ENCODE results near the gene MRPS27.

The MRPS27 gene

GRCh38 chr5:72358925-72359324, 38.9 kb upstream of the MRPS27 start:
- TF ChIP-seq TAF1 (IDR thresholded peaks at IDR 0.05; ENCODE audit: borderline replicate concordance, insufficient read depth, low read length) = no peak
- TF ChIP-seq, protein P1, sequence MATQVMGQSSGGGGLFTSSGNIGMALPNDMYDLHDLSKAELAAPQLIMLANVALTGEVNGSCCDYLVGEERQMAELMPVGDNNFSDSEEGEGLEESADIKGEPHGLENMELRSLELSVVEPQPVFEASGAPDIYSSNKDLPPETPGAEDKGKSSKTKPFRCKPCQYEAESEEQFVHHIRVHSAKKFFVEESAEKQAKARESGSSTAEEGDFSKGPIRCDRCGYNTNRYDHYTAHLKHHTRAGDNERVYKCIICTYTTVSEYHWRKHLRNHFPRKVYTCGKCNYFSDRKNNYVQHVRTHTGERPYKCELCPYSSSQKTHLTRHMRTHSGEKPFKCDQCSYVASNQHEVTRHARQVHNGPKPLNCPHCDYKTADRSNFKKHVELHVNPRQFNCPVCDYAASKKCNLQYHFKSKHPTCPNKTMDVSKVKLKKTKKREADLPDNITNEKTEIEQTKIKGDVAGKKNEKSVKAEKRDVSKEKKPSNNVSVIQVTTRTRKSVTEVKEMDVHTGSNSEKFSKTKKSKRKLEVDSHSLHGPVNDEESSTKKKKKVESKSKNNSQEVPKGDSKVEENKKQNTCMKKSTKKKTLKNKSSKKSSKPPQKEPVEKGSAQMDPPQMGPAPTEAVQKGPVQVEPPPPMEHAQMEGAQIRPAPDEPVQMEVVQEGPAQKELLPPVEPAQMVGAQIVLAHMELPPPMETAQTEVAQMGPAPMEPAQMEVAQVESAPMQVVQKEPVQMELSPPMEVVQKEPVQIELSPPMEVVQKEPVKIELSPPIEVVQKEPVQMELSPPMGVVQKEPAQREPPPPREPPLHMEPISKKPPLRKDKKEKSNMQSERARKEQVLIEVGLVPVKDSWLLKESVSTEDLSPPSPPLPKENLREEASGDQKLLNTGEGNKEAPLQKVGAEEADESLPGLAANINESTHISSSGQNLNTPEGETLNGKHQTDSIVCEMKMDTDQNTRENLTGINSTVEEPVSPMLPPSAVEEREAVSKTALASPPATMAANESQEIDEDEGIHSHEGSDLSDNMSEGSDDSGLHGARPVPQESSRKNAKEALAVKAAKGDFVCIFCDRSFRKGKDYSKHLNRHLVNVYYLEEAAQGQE (IDR thresholded peaks at IDR 0.05; ENCODE audit: insufficient read depth in 1 of 2, low read depth in 2 of 2, low read length in 2 of 2) = no peak
- no peak for TF ChIP-seq FOXP2 (optimal IDR thresholded peaks at IDR 0.05; ENCODE audit: borderline replicate concordance, extremely low read depth, extremely low read length, insufficient read depth)
- TF ChIP-seq SIN3A (IDR thresholded peaks at IDR 0.05; ENCODE audit: borderline replicate concordance, insufficient read depth, low read length) = no peak
- TF ChIP-seq POLR2AphosphoS5 (IDR thresholded peaks at IDR 0.05; ENCODE audit: low read depth, low read length) = no peak

GRCh38 chr5:72356361-72356760, 36.3 kb upstream of the MRPS27 start:
- no peak for TF ChIP-seq FOXP2 (optimal IDR thresholded peaks at IDR 0.05; ENCODE audit: borderline replicate concordance, extremely low read depth, extremely low read length, insufficient read depth)
- TF ChIP-seq, protein P1 (IDR thresholded peaks at IDR 0.05; ENCODE audit: insufficient read depth in 1 of 2, low read depth in 2 of 2, low read length in 2 of 2) = no peak
- no peak for TF ChIP-seq TAF1 (IDR thresholded peaks at IDR 0.05; ENCODE audit: borderline replicate concordance, insufficient read depth, low read length)
- TF ChIP-seq SIN3A (IDR thresholded peaks at IDR 0.05; ENCODE audit: borderline replicate concordance, insufficient read depth, low read length) = no peak
- no peak for TF ChIP-seq POLR2AphosphoS5 (IDR thresholded peaks at IDR 0.05; ENCODE audit: low read depth, low read length)

DNA sequence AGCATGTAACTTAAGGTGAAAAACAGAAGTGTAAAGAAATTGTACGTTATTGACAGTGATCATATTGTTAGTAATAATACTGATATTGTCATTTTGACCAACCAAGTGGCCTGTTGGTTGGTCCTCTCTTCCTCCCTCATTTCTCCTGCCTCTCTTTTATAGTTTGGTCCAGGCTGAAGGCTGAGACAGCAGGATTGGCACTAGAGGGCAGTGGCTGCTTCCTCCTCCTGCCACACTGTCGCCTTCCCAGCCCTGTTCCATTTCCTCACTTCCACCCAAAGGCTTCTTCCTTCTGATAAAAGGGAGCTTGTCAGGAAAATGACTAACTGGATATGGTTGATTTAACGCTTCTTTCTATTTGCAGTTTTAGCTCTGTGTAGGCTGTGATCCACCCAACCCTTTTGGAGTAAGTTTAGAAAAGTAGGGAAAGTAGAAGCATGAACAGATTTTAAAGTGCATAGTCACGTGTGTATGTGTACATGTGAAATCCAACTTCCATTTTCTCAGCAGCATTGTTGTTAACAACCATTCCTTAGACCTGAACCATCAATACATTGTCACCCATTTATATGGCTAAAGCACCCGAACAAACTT, 35.8 kb upstream of the MRPS27 start:
- no peak for TF ChIP-seq POLR2AphosphoS5 (IDR thresholded peaks at IDR 0.05; ENCODE audit: low read depth, low read length)
- no peak for TF ChIP-seq FOXP2 (optimal IDR thresholded peaks at IDR 0.05; ENCODE audit: borderline replicate concordance, extremely low read depth, extremely low read length, insufficient read depth)
- TF ChIP-seq, protein P1 (IDR thresholded peaks at IDR 0.05; ENCODE audit: insufficient read depth in 1 of 2, low read depth in 2 of 2, low read length in 2 of 2) = no peak
- TF ChIP-seq SIN3A (IDR thresholded peaks at IDR 0.05; ENCODE audit: borderline replicate concordance, insufficient read depth, low read length) = no peak
- no peak for TF ChIP-seq TAF1 (IDR thresholded peaks at IDR 0.05; ENCODE audit: borderline replicate concordance, insufficient read depth, low read length)

- no peak for TF ChIP-seq SIN3A (IDR thresholded peaks at IDR 0.05; ENCODE audit: borderline replicate concordance, insufficient read depth, low read length)
These were observed 33.0 kb upstream of the MRPS27 start for GRCh38 chr5:72353046-72353445.

DNA sequence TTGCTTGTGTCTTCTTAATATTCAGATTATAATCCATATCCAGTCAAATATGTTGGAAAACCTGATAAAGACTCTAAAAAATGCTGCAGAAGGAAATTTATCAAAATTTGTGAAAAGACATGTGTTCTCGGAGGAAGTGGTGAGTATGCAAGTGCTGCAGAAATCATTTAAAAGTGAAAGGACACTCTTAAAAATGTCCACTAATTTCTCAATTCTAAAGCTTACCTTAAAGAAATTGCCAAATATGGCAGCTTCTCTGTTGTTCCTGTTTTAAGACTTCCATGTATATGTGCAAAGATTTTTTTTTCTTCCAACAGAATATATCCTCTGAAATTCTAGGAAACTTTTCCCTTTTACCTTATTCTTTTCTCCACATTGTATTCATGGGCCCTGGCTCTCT, 32.6 kb upstream of the MRPS27 start:
- TF ChIP-seq SIN3A (IDR thresholded peaks at IDR 0.05; ENCODE audit: borderline replicate concordance, insufficient read depth, low read length) = no peak
- no peak for TF ChIP-seq POLR2AphosphoS5 (IDR thresholded peaks at IDR 0.05; ENCODE audit: low read depth, low read length)
- TF ChIP-seq TAF1 (IDR thresholded peaks at IDR 0.05; ENCODE audit: borderline replicate concordance, insufficient read depth, low read length) = no peak
- TF ChIP-seq, protein P1 (IDR thresholded peaks at IDR 0.05; ENCODE audit: insufficient read depth in 1 of 2, low read depth in 2 of 2, low read length in 2 of 2) = no peak
- no peak for TF ChIP-seq FOXP2 (optimal IDR thresholded peaks at IDR 0.05; ENCODE audit: borderline replicate concordance, extremely low read depth, extremely low read length, insufficient read depth)
